NCI-H187 (cell line): ENCODE data around the gene IGSF21.
"Not testable (repeated sequence)": the region's sequence is repeated elsewhere in the genome, so short reads cannot be mapped to it uniquely, and the experiment has no call there.

Experiments used
- DNase-seq, 2 experiments: peaks; one replicate each; lab custom pipeline; 2025; lab: John Stamatoyannopoulos, UW

The IGSF21 gene

GRCh38 chr1:18360251-18360650 is 252.7 kb downstream of the IGSF21 start:
- DNase-seq = no peak

- no peak for DNase-seq
Measured at GRCh38 chr1:18362150-18362549, 254.6 kb downstream of the IGSF21 start.

GRCh38 chr1:18363436-18363835 is 255.8 kb downstream of the IGSF21 start:
- DNase-seq = no peak

- no peak for DNase-seq
Measured at GRCh38 chr1:18365099-18365705, 257.6 kb downstream of the IGSF21 start.

- DNase-seq = not testable (repeated sequence)
Measured at GRCh38 chr1:18372505-18372904, 264.9 kb downstream of the IGSF21 start.

- no peak for DNase-seq
Measured at GRCh38 chr1:18373151-18373550, 265.6 kb downstream of the IGSF21 start.

GRCh38 chr1:18373882-18374493 is 266.4 kb downstream of the IGSF21 start:
- DNase-seq = no peak

- no peak for DNase-seq
Measured at GRCh38 chr1:18376661-18377060, 269.1 kb downstream of the IGSF21 start.

- no peak for DNase-seq
Measured at GRCh38 chr1:18380288-18380687, 272.7 kb downstream of the IGSF21 start.

- no peak for DNase-seq
Measured at GRCh38 chr1:18384059-18384458, 276.5 kb downstream of the IGSF21 start.

GRCh38 chr1:18384471-18384870 is 276.9 kb downstream of the IGSF21 start:
- no peak for DNase-seq

GRCh38 chr1:18385239-18385790 is 277.7 kb downstream of the IGSF21 start:
- no peak for DNase-seq

GRCh38 chr1:18386591-18386990 is 279.0 kb downstream of the IGSF21 start:
- DNase-seq = no peak

GRCh38 chr1:18387307-18387706 is 279.7 kb downstream of the IGSF21 start:
- no peak for DNase-seq

- no peak for DNase-seq
Measured at GRCh38 chr1:18390953-18391352, 283.4 kb downstream of the IGSF21 start.

- no peak for DNase-seq
Measured at GRCh38 chr1:18394563-18395156, 287.1 kb downstream of the IGSF21 start.

GRCh38 chr1:18396247-18396980 is 288.8 kb downstream of the IGSF21 start:
- no peak for DNase-seq

- no peak for DNase-seq
Measured at GRCh38 chr1:18397641-18398040, 290.0 kb downstream of the IGSF21 start.

GRCh38 chr1:18398791-18399530 is 291.4 kb downstream of the IGSF21 start:
- no peak for DNase-seq

- no peak for DNase-seq
Measured at GRCh38 chr1:18400347-18401102, 292.9 kb downstream of the IGSF21 start.

- DNase-seq = no peak
Measured at GRCh38 chr1:18401921-18402320, 294.3 kb downstream of the IGSF21 start.
